K562 (cell line): Measurements from ENCODE around the gene B3GAT1.

Source experiments
- CTCF ChIP-seq, 3 experiments: IDR thresholded peaks in 2 of 3; conservative IDR thresholded peaks in 1 of 3; 2 replicates each; pipeline ENCODE4 v1.5.1; 2011 to 2012; ENCODE audit warnings: low read length in 3 of 3, mild to moderate bottlenecking in 3 of 3, control low read depth in 2 of 3, improper control_type of control experiment in 1 of 3, inconsistent platforms in 1 of 3, low read depth in 1 of 3, mixed read lengths in 1 of 3, moderate library complexity in 1 of 3; ENCODE audit not compliant: insufficient read depth in 2 of 3
- E2F5 ChIP-seq: sonication (generic); formaldehyde crosslinking; IDR thresholded peaks from 2 replicates; pipeline ENCODE4 v1.8.0; 2022; ENCODE audit warnings: mild to moderate bottlenecking, missing genetic modification reagents
- EHMT2 ChIP-seq: fragments of 450-650 bp; IDR thresholded peaks from 2 replicates; pipeline ENCODE4 v1.6.1; 2018; ENCODE audit warnings: antibody characterized with exemption
- ESRRA ChIP-seq: fragments of 450-650 bp; IDR thresholded peaks from 2 replicates; pipeline ENCODE4 v1.6.1; 2014; ENCODE audit warnings: low read depth, mild to moderate bottlenecking, moderate library complexity, borderline replicate concordance
- EZH2 ChIP-seq: IDR thresholded peaks from 2 replicates; pipeline ENCODE4 v1.6.1; 2012; ENCODE audit warnings: low read depth, mild to moderate bottlenecking, inconsistent platforms, low read length, borderline replicate concordance
- FOXA1 ChIP-seq: fragments of 450-650 bp; IDR thresholded peaks from 2 replicates; pipeline ENCODE4 v1.6.1; 2016; ENCODE audit warnings: mild to moderate bottlenecking, borderline replicate concordance
- GABPB2 ChIP-seq: fragments of 250-450 bp; sonication (Bioruptor Pico); conservative IDR thresholded peaks from 2 replicates; pipeline ENCODE4 v1.5.1; 2021; ENCODE audit warnings: mild to moderate bottlenecking
- GTF2A2 ChIP-seq: IDR thresholded peaks from 2 replicates; pipeline ENCODE4 v1.6.1; 2016; ENCODE audit warnings: mild to moderate bottlenecking, missing genetic modification characterization, missing compliant biosample characterization
- L3MBTL2 ChIP-seq: fragments of 450-650 bp; IDR thresholded peaks from 2 replicates; pipeline ENCODE4 v1.6.1; 2016; ENCODE audit warnings: mild to moderate bottlenecking, moderate library complexity
- NR2F6 ChIP-seq: fragments of 450-650 bp; formaldehyde crosslinking; IDR thresholded peaks from 2 replicates; pipeline ENCODE4 v1.4.0; 2020; ENCODE audit warnings: mild to moderate bottlenecking
- POLR2AphosphoS5 ChIP-seq: IDR thresholded peaks from 2 replicates; pipeline ENCODE4 v1.6.1; 2011; ENCODE audit warnings: mild to moderate bottlenecking, low read depth, low read length, moderate library complexity; ENCODE audit not compliant: control insufficient read depth, insufficient read depth
- POU5F1 ChIP-seq: fragments of 150-350 bp; IDR thresholded peaks from 2 replicates; pipeline ENCODE4 v1.6.1; 2014; ENCODE audit warnings: borderline replicate concordance, low read length, low read depth, mild to moderate bottlenecking; ENCODE audit not compliant: partially characterized antibody
- SREBF1 ChIP-seq: fragments of 150-350 bp; IDR thresholded peaks from 2 replicates; pipeline ENCODE4 v1.6.1; 2014; ENCODE audit warnings: antibody characterized with exemption, low read depth, low read length, borderline replicate concordance
- ZFP30 ChIP-seq: fragments of 250-450 bp; sonication (Bioruptor Pico); IDR thresholded peaks from 2 replicates; pipeline ENCODE4 v1.8.0; 2022; ENCODE audit warnings: moderate library complexity, mild to moderate bottlenecking, inconsistent platforms, borderline replicate concordance

DNA sequence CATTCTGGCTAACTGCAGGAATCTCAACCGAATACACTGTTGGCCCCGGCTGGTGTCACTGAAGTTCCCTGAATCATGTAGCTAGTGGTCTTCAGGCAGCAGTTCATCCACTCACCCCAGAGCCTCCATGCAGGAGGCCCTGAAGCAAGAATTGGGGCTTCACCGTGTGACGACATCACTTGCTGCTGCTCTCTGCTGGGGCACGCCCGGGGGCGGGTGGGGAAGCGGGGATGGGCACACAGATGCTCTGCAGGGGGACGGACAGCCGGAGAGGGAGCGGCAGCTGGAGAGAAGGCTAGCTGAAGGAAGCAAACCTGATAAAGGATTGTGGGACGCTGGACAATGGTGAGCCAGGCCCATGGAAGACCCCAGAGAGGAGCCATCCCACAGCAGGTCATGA lies 17.0 kb downstream of the B3GAT1 start:
- TF ChIP-seq POLR2AphosphoS5 (no peak), L3MBTL2 (no peak), EZH2 (no peak), ESRRA (no peak), CTCF (IDR thresholded peaks at IDR 0.05 in 2 of 3, conservative IDR thresholded peaks at IDR 0.05 in 1 of 3; ENCODE audit: insufficient read depth in 2 of 3, low read depth in 1 of 3, low read length in 3 of 3) (no peak), POU5F1 (no peak), ZFP30 (CRISPR knock-in tag) (no peak), SREBF1 (no peak), GABPB2 (CRISPR knock-in tag) (no peak), GTF2A2 (tag) (no peak), NR2F6 (CRISPR knock-in tag) (no peak), FOXA1 (no peak), EHMT2 (no peak), E2F5 (no peak)
